ENCODE results near the gene SLC35F4. TPM values are rescaled to one million over a fixed set of nuclear protein-coding genes. Genes with fewer than 3 reads are reported as not detected.

The SLC35F4 gene
- total RNA-seq, 1 experiment from 2014 or later: not detected

GRCh38 chr14:57640036-57640435 lies 225.9 kb downstream of the SLC35F4 start:
- H3K23me2 ChIP-seq (ENCODE audit: insufficient read length, low read depth, low read length, poor library complexity, severe bottlenecking): no peaks in the 10 kb centered on the region

More at GRCh38 chr14:57640036-57640435, 225.9 kb downstream of the SLC35F4 start:
- Histone ChIP-seq H2BK12ac (ENCODE audit: insufficient read length, low read depth, low read length) (no peak overlapping the region), H2BK20ac (ENCODE audit: low read depth, low read length, poor library complexity, severe bottlenecking) (no peak overlapping the region), H3K4ac (ENCODE audit: low read depth, low read length) (no peak overlapping the region), H2BK15ac (ENCODE audit: low read depth, low read length) (no peak overlapping the region), H2BK120ac (ENCODE audit: low read depth, low read length, poor library complexity, severe bottlenecking) (no peak overlapping the region), H3K27ac (ENCODE audit: insufficient read length, low read depth, low read length) (no peak overlapping the region), H2AK5ac (ENCODE audit: insufficient read length, low read length) (no peak overlapping the region), H4K8ac (replicated peaks; ENCODE audit: insufficient read length, low read depth, low read length) (no peak overlapping the region), H3K56ac (ENCODE audit: insufficient read length, low read depth, low read length) (no peak overlapping the region), H3K14ac (ENCODE audit: insufficient read depth, low read length) (no peak overlapping the region), H2AFZ (ENCODE audit: low read length) (no peak overlapping the region), H2BK5ac (ENCODE audit: insufficient read length, low read length) (no peak overlapping the region), H3K27me3 (ENCODE audit: insufficient read depth, low read length) (no peaks in the 10 kb centered on the region), H3K23ac (ENCODE audit: insufficient read length, low read depth, low read length) (no peak overlapping the region), H4K5ac (ENCODE audit: insufficient read length, low read depth, low read length) (no peak overlapping the region), H3K9ac (ENCODE audit: extremely low read depth, insufficient read length, low read length) (no peak overlapping the region), H4K91ac (ENCODE audit: insufficient read length, low read depth, low read length) (no peak overlapping the region), H3K4me2 (ENCODE audit: insufficient read depth, insufficient read length, low read length) (no peak overlapping the region), H3K9me3 (ENCODE audit: control insufficient read depth, low read depth, low read length) (no peaks in the 10 kb centered on the region), H4K20me1 (ENCODE audit: control insufficient read depth, insufficient read depth, insufficient read length) (no peaks in the 10 kb centered on the region), H3K79me1 (ENCODE audit: insufficient read depth, low read depth, low read length, poor library complexity, severe bottlenecking) (no peaks in the 10 kb centered on the region), H3K18ac (ENCODE audit: insufficient read length, low read depth, low read length) (no peak overlapping the region), H3T11ph (ENCODE audit: low read length) (no peak overlapping the region), H3K79me2 (ENCODE audit: insufficient read depth, low read length) (no peaks in the 10 kb centered on the region), H3K4me1 (ENCODE audit: insufficient read depth, low read length) (no peaks in the 10 kb centered on the region)
- Mint-ChIP-seq H3K27me3 (ENCODE audit: low read depth) (no peaks in the 10 kb centered on the region), H3K27ac (no peak overlapping the region), H3K4me1 (peaks cover 0 to 3% of the 10 kb centered on the region in 2 experiments; a peak in 1 of 4 replicates), H3K9me3 (no peaks in the 10 kb centered on the region; a peak in 1 of 5 replicates), H3K4me3 (no peak overlapping the region), H3K36me3 (ENCODE audit: insufficient read depth in 1 of 3, low read depth in 3 of 3) (no peaks in the 10 kb centered on the region)
- no peak for DNase-seq
- no peak for TF ChIP-seq CTCF (conservative IDR thresholded peaks at IDR 0.05)
